ENCODE results near the gene RASGRF1. TPM values are rescaled to one million over a fixed set of nuclear protein-coding genes. Genes with fewer than 3 reads are reported as not detected.

The RASGRF1 gene
- total and polyA plus RNA-seq, 8 donors = 0.10 to 3.8 (median 1.2) TPM; not detected in 4

GRCh38 chr15:78917888-78918287 lies 172.7 kb downstream of the RASGRF1 start:
- whole genome bisulfite sequencing, 5 donors = 51 to 93% (median 86%) methylated on average over 1 to 4 of the region's 4 CpGs
- H3K27me3 ChIP-seq = no peaks in the 10 kb centered on the region
- intact Hi-C loops (cut with DNase I; ENCODE audit: low total_unique reads) = loop anchor here (10.0 kb wide), 1 partner anchor 57 kb away; no protein-coding TSS in a partner anchor
- H3K27ac ChIP-seq = peak overlapping the region in 2 of 5 donors; percentile 70 to 80
- TF ChIP-seq CTCF (IDR thresholded peaks at IDR 0.05) = no peak
- no peak for TF ChIP-seq POLR2AphosphoS5 (IDR thresholded peaks at IDR 0.05)
- TF ChIP-seq POLR2A (IDR thresholded peaks at IDR 0.05) = no peak
- no peak for TF ChIP-seq EP300 (IDR thresholded peaks at IDR 0.05)
- peaks cover 11 to 50% (median 31%) of the 10 kb centered on the region in 4 donors for H3K4me1 ChIP-seq
- DNase-seq = no peak
- H3K4me3 ChIP-seq = no peak overlapping the region
- peaks cover 41 to 82% (median 80%) of the 10 kb centered on the region in 4 donors for H3K36me3 ChIP-seq
- no peaks in the 10 kb centered on the region for H3K9me3 ChIP-seq

GRCh38 chr15:78916088-78916487 lies 174.5 kb downstream of the RASGRF1 start:
- H3K36me3 ChIP-seq = peaks cover 30 to 80% (median 80%) of the 10 kb centered on the region in 4 donors
- no peak overlapping the region for H3K4me3 ChIP-seq
- TF ChIP-seq POLR2AphosphoS5 (IDR thresholded peaks at IDR 0.05) (no peak), POLR2A (IDR thresholded peaks at IDR 0.05) (no peak), CTCF (IDR thresholded peaks at IDR 0.05) (no peak)
- WGBS, 5 donors = 69 to 86% (median 82%) methylated on average over 4 of the region's 4 CpGs
- intact Hi-C loops (cut with DNase I; ENCODE audit: low total_unique reads) = loop anchor here (10.0 kb wide), 1 partner anchor 59 kb away; no protein-coding TSS in a partner anchor
- H3K27me3 ChIP-seq = no peaks in the 10 kb centered on the region
- H3K27ac ChIP-seq = peak overlapping the region in 4 of 5 donors; percentile 45 to 80 (median 62)
- peaks cover 11 to 68% (median 35%) of the 10 kb centered on the region in 4 donors for H3K4me1 ChIP-seq
- DNase-seq = no peak
- H3K9me3 ChIP-seq = no peaks in the 10 kb centered on the region

GRCh38 chr15:78915341-78916087 lies 175.1 kb downstream of the RASGRF1 start:
- Histone ChIP-seq H3K4me1 (peaks cover 11 to 74% (median 37%) of the 10 kb centered on the region in 4 donors), H3K36me3 (peaks cover 31 to 80% (median 80%) of the 10 kb centered on the region in 4 donors), H3K27ac (peak overlapping the region in 4 of 5 donors; percentile 45 to 80 (median 62)), H3K27me3 (no peaks in the 10 kb centered on the region), H3K4me3 (no peak overlapping the region), H3K9me3 (no peaks in the 10 kb centered on the region)
- intact Hi-C loops (cut with DNase I; ENCODE audit: low total_unique reads) = loop anchor here (10.0 kb wide), 1 partner anchor 59 kb away; no protein-coding TSS in a partner anchor
- no peak for DNase-seq
- WGBS, 5 donors = 74 to 85% (median 78%) methylated on average over 11 to 12 of the region's 12 CpGs
- TF ChIP-seq POLR2AphosphoS5 (IDR thresholded peaks at IDR 0.05) (no peak), CTCF (IDR thresholded peaks at IDR 0.05) (no peak), POLR2A (IDR thresholded peaks at IDR 0.05) (no peak)

DNA sequence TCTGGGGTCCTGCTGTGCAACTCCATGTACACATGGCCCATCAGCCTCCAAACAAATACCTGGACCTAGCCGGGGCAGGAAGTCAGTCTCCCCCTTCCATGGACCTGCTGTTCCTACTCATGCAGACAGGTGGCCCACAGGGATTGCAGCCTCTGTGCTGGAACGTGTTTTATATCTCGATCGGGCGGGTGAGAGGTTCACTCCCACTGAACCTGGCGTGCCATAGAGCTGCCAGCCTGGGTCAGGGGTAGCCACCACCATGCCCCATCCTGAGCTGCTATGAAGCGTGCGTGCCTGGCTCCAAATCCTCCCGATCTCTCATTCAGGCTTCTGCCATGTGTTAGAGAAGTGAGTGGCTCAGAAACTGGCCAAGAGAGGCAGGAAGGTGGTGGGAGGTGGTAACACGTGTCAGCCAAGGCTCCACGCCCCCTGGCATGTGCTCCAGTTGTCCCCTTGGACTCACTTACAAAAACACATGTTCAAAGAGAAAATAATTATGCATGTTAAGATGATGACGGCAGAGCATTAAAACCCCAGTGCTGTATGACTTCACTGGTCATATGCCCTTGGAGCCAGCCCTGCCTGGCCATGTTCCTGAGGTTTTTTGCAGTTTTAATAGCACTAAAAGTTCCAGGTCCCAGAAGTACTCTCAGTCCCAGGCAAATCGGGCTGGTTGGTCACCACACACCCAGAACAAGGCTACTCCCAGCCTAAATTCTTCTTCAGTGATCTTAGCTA lies 176.4 kb downstream of the RASGRF1 start:
- Histone ChIP-seq H3K36me3 (peaks cover 25 to 81% (median 78%) of the 10 kb centered on the region in 4 donors), H3K4me3 (no peak overlapping the region), H3K9me3 (no peaks in the 10 kb centered on the region), H3K27ac (peak overlapping the region in 2 of 5 donors; percentile 70 to 80), H3K27me3 (no peaks in the 10 kb centered on the region), H3K4me1 (peaks cover 11 to 87% (median 43%) of the 10 kb centered on the region in 4 donors)
- intact Hi-C loops (cut with DNase I; ENCODE audit: low total_unique reads) = loop anchor here (10.0 kb wide), 1 partner anchor 61 kb away; no protein-coding TSS in a partner anchor
- TF ChIP-seq CTCF (IDR thresholded peaks at IDR 0.05) (peak in 5 of 7 experiments; percentile 42 to 66 (median 60)), POLR2AphosphoS5 (IDR thresholded peaks at IDR 0.05) (peak in 2 of 3 donors; percentile 3 to 11), EP300 (IDR thresholded peaks at IDR 0.05) (peak; percentile 68), POLR2A (IDR thresholded peaks at IDR 0.05) (no peak)
- DNase-seq = peak; percentile 51 to 54
- WGBS, 5 donors = 53 to 60% (median 55%) methylated on average over 8 to 13 of the region's 13 CpGs
